ENCODE measurements around the gene ZDHHC14. TPM values are rescaled to one million over a fixed set of nuclear protein-coding genes. Genes with fewer than 3 reads are reported as not detected.

The ZDHHC14 gene
- total RNA-seq, 3 donors from 2014 or later = 9.1 to 10.5 (median 10.0) TPM

- Histone ChIP-seq H3K36me3 (ENCODE audit: low read depth) (no peaks in the 10 kb centered on the region), H3K4me3 (no peak overlapping the region), H3K4me1 (ENCODE audit: low read depth) (no peaks in the 10 kb centered on the region), H3K9me3 (peaks cover 7% of the 10 kb centered on the region)
- intact Hi-C loops (cut with DNase I, micrococcal nuclease) = no loop called here
- no peak for TF ChIP-seq CTCF (IDR thresholded peaks at IDR 0.05)
- no peak for ATAC-seq
- no peak for DNase-seq
Observed at GRCh38 chr6:157724960-157725741, 344.2 kb downstream of the ZDHHC14 start.

- no peak for TF ChIP-seq CTCF (IDR thresholded peaks at IDR 0.05)
- DNase-seq = no peak
- Histone ChIP-seq H3K9me3 (peaks cover 7% of the 10 kb centered on the region), H3K36me3 (ENCODE audit: low read depth) (no peaks in the 10 kb centered on the region), H3K4me3 (no peak overlapping the region), H3K4me1 (ENCODE audit: low read depth) (no peaks in the 10 kb centered on the region)
- ATAC-seq = no peak
- intact Hi-C loops (cut with DNase I, micrococcal nuclease) = no loop called here
Observed at GRCh38 chr6:157725836-157726235, 344.8 kb downstream of the ZDHHC14 start.

GRCh38 chr6:157726892-157727628 lies 346.1 kb downstream of the ZDHHC14 start:
- H3K4me3 ChIP-seq = no peak overlapping the region
- H3K4me1 ChIP-seq (ENCODE audit: low read depth) = no peaks in the 10 kb centered on the region
- no peak for DNase-seq
- ATAC-seq = no peak
- intact Hi-C loops (cut with DNase I, micrococcal nuclease) = no loop called here
- no peak for TF ChIP-seq CTCF (IDR thresholded peaks at IDR 0.05)
- H3K36me3 ChIP-seq (ENCODE audit: low read depth) = no peaks in the 10 kb centered on the region
- H3K9me3 ChIP-seq = peaks cover 7% of the 10 kb centered on the region

Small RNAs within 50 kb of the gene (microRNA-seq; reads per million reads assigned to microRNA genes)
- not detected for gene MIR3692

Other genes starting within 250 kb of the ZDHHC14 start
- 10 to 100 TPM; 10.0 to 14.1 (median 13.4) TPM for gene TMEM242, start 57.7 kb upstream of the ZDHHC14 start, total RNA-seq